Inflammatory macrophage treated with lipopolysaccharide for 1 hour (primary cell): ENCODE data around the gene DMXL1.

Experiments used
- DNase-seq, 2 donors: peaks; one replicate each; pipeline ENCODE4 v3.0.0-alpha.2; 2020 to 2022

DMXL1 gene

GRCh38 chr5:119070828-119071560, at the start of gene DMXL1:
Gene DMXL1 (plus strand): TSS chr5:119071087. CDS start chr5:119071570, 483 bp downstream.
- peak; percentile 99 to 100 for DNase-seq

GRCh38 chr5:119021149-119021732, 49.6 kb upstream of the DMXL1 start:
- DNase-seq = no peak

- DNase-seq = peak; percentile 48 to 53
These were observed 48.7 kb upstream of the DMXL1 start for GRCh38 chr5:119022017-119022745.

- no peak for DNase-seq
These were observed 48.1 kb upstream of the DMXL1 start for GRCh38 chr5:119022773-119023172.

GRCh38 chr5:119028575-119028974, 42.3 kb upstream of the DMXL1 start:
- no peak for DNase-seq

GRCh38 chr5:119031011-119031886, 39.6 kb upstream of the DMXL1 start:
- peak in 1 of 2 donors; percentile 42 for DNase-seq

- DNase-seq = peak; percentile 55 to 90
These were observed 39.0 kb upstream of the DMXL1 start for GRCh38 chr5:119031905-119032304.

GRCh38 chr5:119032656-119033055, 38.2 kb upstream of the DMXL1 start:
- peak; percentile 71 to 81 for DNase-seq

GRCh38 chr5:119033135-119033534, 37.8 kb upstream of the DMXL1 start:
- DNase-seq = no peak

- DNase-seq = peak in 1 of 2 donors; percentile 66
These were observed 34.7 kb upstream of the DMXL1 start for GRCh38 chr5:119036101-119036762.

GRCh38 chr5:119037496-119038215, 33.2 kb upstream of the DMXL1 start:
- DNase-seq = no peak

GRCh38 chr5:119048246-119048645, 22.6 kb upstream of the DMXL1 start:
- no peak for DNase-seq

- peak; percentile 49 to 60 for DNase-seq
These were observed 20.9 kb upstream of the DMXL1 start for GRCh38 chr5:119049824-119050449.

- DNase-seq = no peak
These were observed 16.8 kb upstream of the DMXL1 start for GRCh38 chr5:119054101-119054500.

GRCh38 chr5:119055294-119055693, 15.6 kb upstream of the DMXL1 start:
- peak; percentile 61 to 64 for DNase-seq

GRCh38 chr5:119058979-119059529, 11.8 kb upstream of the DMXL1 start:
- DNase-seq = no peak

- no peak for DNase-seq
These were observed 11.1 kb upstream of the DMXL1 start for GRCh38 chr5:119059740-119060255.

GRCh38 chr5:119063579-119064379, 7.1 kb upstream of the DMXL1 start:
- peak; percentile 84 to 93 for DNase-seq

- DNase-seq = peak; percentile 41 to 74
These were observed 3.4 kb upstream of the DMXL1 start for GRCh38 chr5:119067450-119067849.

GRCh38 chr5:119070578-119070827, 384 bp upstream of the DMXL1 start:
- DNase-seq = no peak
